22Rv1 (cell line): ENCODE data around the gene TAGLN2.

Experiments
- ZFX ChIP-seq: fragments of 450-650 bp; IDR thresholded peaks from 2 replicates; pipeline ENCODE4 v1.6.1; 2017; ENCODE audit warnings: antibody characterized with exemption, borderline replicate concordance
- TF ChIP-seq, protein P1 (sequence below): fragments of 450-650 bp; IDR thresholded peaks from 2 replicates; pipeline ENCODE4 v1.5.1; 2017; ENCODE audit warnings: mild to moderate bottlenecking

DNA sequence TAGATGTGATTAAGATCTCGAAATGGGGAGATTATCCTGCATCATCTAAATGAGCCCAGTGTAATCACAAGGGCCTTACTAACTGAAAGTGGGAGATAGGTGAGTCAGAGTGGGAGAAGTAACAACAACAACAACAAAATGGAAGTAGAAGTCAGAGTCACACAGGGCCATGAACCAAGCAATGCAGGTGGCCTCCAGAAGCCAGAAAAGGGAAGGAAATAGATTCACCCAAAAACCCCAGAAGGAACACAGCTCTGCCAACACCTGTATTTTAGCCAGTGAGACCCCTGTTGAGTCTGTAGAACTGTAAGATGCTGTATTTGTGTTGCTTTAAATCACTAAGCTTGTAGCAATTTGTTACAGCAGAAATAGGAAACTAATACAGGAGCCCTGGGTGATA lies 4.1 kb downstream of the TAGLN2 start:
- TF ChIP-seq, protein P1, sequence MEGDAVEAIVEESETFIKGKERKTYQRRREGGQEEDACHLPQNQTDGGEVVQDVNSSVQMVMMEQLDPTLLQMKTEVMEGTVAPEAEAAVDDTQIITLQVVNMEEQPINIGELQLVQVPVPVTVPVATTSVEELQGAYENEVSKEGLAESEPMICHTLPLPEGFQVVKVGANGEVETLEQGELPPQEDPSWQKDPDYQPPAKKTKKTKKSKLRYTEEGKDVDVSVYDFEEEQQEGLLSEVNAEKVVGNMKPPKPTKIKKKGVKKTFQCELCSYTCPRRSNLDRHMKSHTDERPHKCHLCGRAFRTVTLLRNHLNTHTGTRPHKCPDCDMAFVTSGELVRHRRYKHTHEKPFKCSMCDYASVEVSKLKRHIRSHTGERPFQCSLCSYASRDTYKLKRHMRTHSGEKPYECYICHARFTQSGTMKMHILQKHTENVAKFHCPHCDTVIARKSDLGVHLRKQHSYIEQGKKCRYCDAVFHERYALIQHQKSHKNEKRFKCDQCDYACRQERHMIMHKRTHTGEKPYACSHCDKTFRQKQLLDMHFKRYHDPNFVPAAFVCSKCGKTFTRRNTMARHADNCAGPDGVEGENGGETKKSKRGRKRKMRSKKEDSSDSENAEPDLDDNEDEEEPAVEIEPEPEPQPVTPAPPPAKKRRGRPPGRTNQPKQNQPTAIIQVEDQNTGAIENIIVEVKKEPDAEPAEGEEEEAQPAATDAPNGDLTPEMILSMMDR: no peak
- TF ChIP-seq ZFX: no peak
